Measurements from ENCODE around the gene CAMSAP2.
A peak's percentile ranks its signal among the peaks of the same experiment; 100 is the strongest.

The CAMSAP2 gene

DNA sequence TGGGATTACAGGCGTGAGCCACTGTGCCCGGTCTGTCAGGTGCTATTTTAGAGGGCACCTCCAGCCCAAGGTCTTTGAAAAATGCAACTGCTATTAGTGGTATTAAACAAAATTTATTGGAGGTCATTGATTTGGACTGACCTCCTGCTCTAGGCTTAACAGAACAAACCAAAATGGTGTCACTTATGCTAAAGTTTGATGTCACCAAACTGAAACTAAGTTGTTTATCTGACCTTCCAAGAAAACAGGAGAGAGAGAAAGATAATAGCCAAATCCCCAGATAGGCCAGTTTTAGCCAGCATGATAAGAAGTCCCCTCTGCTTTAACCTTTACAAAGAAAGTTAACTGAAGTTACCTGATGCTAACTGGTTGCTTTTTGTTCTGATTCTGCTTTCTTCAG lies 147.9 kb downstream of the CAMSAP2 start:
- Mint-ChIP-seq H3K27me3 (peaks cover 19% of the 10 kb centered on the region), H3K27ac (no peak overlapping the region), H3K36me3 (ENCODE audit: low read depth) (no peaks in the 10 kb centered on the region), H3K9me3 (no peaks in the 10 kb centered on the region), H3K4me3 (no peak overlapping the region), H3K4me1 (peaks cover 54% of the 10 kb centered on the region)
- ATAC-seq (no peak), DNase-seq (no peak)

DNA sequence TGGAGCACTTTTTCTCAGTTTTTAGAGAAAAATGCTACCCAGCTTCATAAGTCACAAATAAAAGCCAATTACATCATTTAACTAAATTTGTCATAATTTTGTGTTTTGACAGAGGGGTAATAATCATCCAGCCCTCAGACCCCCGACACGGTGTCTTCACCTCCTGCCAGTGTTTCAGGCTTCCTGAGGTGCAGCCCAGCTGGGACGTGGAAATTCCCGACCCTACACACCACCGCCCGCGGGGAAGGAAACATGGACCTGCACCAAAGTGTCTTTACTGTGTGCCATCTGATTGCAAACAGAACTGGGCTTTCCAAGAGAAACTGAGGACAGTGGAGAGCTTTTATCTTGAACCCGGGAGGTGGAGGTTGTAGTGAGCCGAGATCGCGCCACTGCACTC lies 148.3 kb downstream of the CAMSAP2 start:
- ATAC-seq: no peak
- Mint-ChIP-seq H3K27ac (no peak overlapping the region), H3K27me3 (peaks cover 24% of the 10 kb centered on the region), H3K9me3 (no peaks in the 10 kb centered on the region), H3K4me1 (peaks cover 57% of the 10 kb centered on the region), H3K4me3 (no peak overlapping the region), H3K36me3 (ENCODE audit: low read depth) (no peaks in the 10 kb centered on the region)
- no peak for DNase-seq

DNA sequence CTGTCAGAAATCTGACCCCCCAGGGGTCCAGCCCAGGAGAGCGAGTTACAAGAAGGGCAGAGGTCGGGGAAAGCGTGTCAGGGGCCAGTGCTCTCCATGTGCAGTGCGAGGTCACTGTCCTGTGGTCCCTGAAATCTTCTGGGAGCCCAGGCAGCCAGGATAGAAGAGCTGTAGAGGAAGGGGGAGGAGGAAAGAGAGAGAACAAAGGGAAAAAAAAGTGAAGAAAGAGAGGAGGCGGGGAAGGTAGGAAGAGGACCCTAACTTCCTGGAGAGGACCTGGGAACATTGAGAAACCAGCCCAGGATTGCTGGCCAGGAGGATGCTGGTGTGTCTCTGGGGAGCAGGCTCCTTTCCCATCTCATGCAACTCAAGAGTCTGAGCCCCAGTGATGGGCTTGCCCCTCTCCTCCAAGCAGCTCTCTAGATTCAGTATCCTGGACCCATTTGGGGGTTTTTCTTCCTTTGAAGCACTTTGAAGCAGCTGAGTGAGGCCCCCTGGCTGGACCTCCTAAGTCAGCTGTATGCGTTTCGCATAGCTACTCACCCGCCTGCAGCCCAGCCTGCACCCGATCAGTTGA lies 149.2 kb downstream of the CAMSAP2 start:
- Mint-ChIP-seq H3K27me3 (peaks cover 32% of the 10 kb centered on the region), H3K9me3 (no peaks in the 10 kb centered on the region), H3K4me3 (peak overlapping the region; percentile 12), H3K4me1 (peaks cover 62% of the 10 kb centered on the region), H3K36me3 (ENCODE audit: low read depth) (no peaks in the 10 kb centered on the region), H3K27ac (peak overlapping the region; percentile 22)
- no peak for ATAC-seq
- no peak for DNase-seq

DNA sequence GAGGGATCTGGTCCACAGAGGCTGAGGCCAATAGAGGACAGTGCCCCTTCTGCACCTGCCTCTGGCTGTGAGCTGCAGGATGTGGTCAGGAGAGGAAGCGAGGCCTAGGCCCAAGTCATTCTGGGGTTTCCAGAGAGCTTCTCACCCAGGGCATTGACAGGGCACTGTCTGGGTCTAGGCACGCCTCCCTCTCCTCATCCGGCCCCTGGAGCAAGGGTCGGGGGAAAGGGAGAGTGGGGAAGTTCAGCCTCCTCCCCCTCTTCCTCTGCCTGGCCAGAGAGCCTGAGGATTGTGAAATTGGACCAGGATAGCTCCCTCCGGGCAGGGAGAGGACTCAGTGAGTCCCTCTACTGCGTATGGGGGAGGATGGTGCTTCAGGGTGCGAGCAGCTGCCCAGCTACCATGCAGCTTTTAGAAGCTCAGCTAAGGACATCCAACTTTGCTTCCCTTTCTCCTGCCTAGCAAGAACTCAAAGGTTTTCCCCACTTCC lies 149.7 kb downstream of the CAMSAP2 start:
- Mint-ChIP-seq H3K9me3 (no peaks in the 10 kb centered on the region), H3K4me1 (peaks cover 59% of the 10 kb centered on the region), H3K27ac (peak overlapping the region; percentile 22), H3K27me3 (peaks cover 34% of the 10 kb centered on the region), H3K36me3 (ENCODE audit: low read depth) (no peaks in the 10 kb centered on the region), H3K4me3 (peak overlapping the region; percentile 12)
- ATAC-seq (peak; percentile 91), DNase-seq (peak; percentile 64)

DNA sequence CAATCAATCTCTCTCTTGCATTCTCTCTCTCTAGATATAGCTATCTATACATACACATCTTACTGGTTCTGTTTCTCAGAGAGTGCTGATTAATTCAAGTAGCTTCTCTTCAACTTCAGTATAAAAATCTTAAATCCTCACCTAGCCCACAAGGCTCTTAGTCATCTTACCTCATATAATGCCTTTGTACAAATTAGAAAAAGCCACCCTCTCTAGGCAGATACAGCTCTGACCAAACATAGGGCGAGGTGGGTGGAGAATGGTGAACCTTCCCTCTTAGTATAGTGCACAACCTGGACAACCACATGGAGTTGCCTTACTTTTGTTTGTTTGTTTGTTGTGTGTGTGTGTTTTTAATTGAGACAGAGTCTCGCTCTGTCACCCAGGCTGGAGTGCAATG lies 150.9 kb downstream of the CAMSAP2 start:
- H3K4me1 Mint-ChIP-seq: peaks cover 57% of the 10 kb centered on the region
- H3K27ac Mint-ChIP-seq: no peak overlapping the region
- H3K36me3 Mint-ChIP-seq (ENCODE audit: low read depth): no peaks in the 10 kb centered on the region
- peaks cover 43% of the 10 kb centered on the region for H3K27me3 Mint-ChIP-seq
- no peak overlapping the region for H3K4me3 Mint-ChIP-seq
- no peaks in the 10 kb centered on the region for H3K9me3 Mint-ChIP-seq
- DNase-seq: peak; percentile 38
- peak; percentile 89 for ATAC-seq

DNA sequence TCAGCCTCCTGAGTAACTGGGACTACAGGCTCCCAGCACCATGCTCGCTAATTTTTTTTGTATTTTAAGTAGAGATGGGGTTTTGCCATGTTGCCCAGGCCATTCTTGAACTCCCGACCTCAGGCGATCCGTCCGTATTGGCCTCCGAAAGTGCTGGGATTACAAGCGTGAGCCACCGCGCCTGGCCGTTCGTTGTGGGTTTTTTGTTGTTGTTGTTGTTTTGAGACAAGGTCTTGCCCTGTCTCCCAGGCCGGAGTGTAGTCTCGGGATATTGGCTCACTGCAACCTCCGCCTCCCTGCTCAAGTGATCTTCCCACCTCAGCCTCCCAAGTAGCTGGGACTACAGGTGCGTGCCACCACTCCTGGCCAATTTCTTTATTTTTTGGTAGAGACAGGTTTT lies 151.3 kb downstream of the CAMSAP2 start:
- Mint-ChIP-seq H3K36me3 (ENCODE audit: low read depth) (no peaks in the 10 kb centered on the region), H3K27me3 (peaks cover 43% of the 10 kb centered on the region), H3K4me1 (peaks cover 57% of the 10 kb centered on the region), H3K27ac (no peak overlapping the region), H3K9me3 (no peaks in the 10 kb centered on the region), H3K4me3 (no peak overlapping the region)
- DNase-seq: no peak
- ATAC-seq: no peak

DNA sequence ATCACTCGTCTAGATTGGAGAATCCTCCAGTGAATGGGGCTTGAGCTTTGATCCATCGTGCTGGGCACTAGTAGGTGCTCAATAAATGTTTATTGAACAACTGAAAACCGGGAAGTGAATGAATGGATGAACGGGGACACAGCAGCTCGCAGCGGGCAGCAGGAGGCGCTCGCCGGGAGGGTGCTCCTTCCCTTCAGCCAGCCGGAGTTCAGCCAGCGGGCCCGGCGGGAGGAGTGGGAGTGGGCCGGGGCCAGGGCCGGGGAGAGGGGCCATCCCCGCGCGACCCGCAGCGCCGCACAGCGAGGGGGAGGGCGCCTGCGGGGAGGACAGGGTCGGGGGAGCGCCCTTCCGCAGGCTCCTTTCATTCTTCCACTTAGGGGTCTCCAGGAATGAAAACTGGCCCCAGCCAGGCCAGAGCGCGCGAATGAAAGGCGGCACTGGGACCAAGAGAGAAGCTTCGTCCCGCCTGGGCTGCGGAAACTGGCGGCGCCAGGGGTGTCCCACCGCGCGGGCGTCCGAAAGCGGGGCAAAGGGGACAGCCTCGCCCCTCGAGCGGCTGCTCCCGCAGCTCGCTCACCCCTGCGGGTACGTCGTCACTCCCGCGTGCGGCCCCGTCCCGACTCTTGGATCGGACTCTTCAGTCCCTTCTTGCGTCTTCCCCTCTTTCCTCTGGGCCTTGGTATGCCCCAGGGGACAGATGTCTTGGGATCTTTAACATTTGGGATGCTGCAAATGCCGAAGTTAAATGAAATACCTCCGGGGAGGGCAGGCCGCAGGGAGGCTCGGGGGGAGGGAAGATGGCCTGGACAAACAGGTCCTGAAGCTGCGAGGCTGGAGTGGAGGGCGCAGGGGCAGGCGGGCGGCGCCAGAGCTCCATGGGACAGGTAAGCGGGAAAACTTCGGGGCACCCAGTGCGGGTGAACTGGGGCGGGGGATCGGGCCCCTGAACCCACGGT lies 152.4 kb downstream of the CAMSAP2 start:
- H3K27me3 Mint-ChIP-seq: peaks cover 43% of the 10 kb centered on the region
- H3K9me3 Mint-ChIP-seq: no peaks in the 10 kb centered on the region
- no peak overlapping the region for H3K27ac Mint-ChIP-seq
- DNase-seq (peak; percentile 20), ATAC-seq (no peak)
- H3K36me3 Mint-ChIP-seq (ENCODE audit: low read depth): no peaks in the 10 kb centered on the region
- H3K4me1 Mint-ChIP-seq: peaks cover 52% of the 10 kb centered on the region
- peak overlapping the region; percentile 51 for H3K4me3 Mint-ChIP-seq

DNA sequence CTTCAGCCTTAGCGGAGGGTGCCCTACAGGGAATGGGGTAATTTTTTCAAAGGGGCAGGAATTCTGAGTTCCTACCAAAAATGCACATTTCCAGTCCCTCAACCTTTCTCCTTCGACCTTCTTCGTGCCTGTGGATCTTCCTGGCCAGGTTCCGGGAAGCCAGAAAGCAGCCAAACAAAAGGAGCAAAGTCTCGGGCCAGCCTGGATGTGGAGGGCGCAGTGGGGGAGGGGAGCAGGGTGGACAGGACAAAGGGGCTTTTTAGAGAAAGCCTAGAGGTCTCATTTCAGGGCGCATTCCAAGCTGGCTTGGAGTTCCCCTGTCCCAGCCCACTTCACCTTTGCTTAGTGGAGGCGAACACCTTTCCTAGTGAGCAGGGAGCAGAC lies 153.1 kb downstream of the CAMSAP2 start:
- Mint-ChIP-seq H3K9me3 (no peaks in the 10 kb centered on the region), H3K36me3 (ENCODE audit: low read depth) (no peaks in the 10 kb centered on the region), H3K27ac (no peak overlapping the region), H3K4me3 (no peak overlapping the region), H3K27me3 (peaks cover 43% of the 10 kb centered on the region), H3K4me1 (peaks cover 51% of the 10 kb centered on the region)
- ATAC-seq (no peak), DNase-seq (no peak)

DNA sequence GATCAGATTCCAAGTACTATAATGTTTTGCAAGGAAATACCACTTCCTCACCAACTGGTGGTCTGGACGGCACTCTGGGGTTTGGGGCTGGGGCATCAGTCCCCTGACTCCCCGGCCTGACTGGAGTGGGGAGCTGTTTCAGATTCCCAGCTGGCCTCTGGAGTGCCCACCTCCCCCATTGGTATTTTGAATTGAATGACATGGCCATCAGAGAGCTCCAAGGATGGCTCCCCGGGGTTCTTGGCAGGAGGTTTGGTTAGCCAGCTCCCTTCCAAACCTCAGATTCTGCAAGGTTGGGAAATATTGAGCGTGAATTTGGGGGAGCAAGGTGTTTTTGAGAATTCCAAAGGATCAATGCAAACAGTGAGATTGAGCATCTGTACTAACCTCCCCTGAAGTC lies 153.9 kb downstream of the CAMSAP2 start:
- DNase-seq (no peak), ATAC-seq (no peak)
- Mint-ChIP-seq H3K4me1 (peaks cover 46% of the 10 kb centered on the region), H3K36me3 (ENCODE audit: low read depth) (no peaks in the 10 kb centered on the region), H3K4me3 (no peak overlapping the region), H3K27ac (no peak overlapping the region), H3K9me3 (no peaks in the 10 kb centered on the region), H3K27me3 (peaks cover 43% of the 10 kb centered on the region)

DNA sequence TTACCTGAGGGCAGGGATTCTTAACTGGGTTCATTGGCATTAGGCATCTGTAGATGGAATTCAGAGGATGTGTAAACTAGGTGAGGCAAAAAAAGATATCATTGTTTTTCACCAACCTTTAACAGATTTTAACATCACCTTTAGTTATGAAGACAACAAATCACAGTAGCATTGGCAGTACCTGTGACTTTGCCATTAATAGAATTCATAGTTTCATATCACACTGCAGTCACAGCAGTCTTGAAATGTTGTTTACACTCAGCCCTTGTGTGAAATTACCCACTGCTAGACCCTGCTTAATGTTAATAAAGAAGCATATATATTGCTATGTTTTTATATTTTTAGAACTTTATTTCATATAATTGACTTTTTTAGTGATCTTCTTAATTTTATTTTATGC lies 154.3 kb downstream of the CAMSAP2 start:
- Mint-ChIP-seq H3K9me3 (no peaks in the 10 kb centered on the region), H3K36me3 (ENCODE audit: low read depth) (no peaks in the 10 kb centered on the region), H3K27ac (no peak overlapping the region), H3K4me3 (no peak overlapping the region), H3K4me1 (peaks cover 42% of the 10 kb centered on the region), H3K27me3 (peaks cover 46% of the 10 kb centered on the region)
- no peak for ATAC-seq
- DNase-seq: no peak

DNA sequence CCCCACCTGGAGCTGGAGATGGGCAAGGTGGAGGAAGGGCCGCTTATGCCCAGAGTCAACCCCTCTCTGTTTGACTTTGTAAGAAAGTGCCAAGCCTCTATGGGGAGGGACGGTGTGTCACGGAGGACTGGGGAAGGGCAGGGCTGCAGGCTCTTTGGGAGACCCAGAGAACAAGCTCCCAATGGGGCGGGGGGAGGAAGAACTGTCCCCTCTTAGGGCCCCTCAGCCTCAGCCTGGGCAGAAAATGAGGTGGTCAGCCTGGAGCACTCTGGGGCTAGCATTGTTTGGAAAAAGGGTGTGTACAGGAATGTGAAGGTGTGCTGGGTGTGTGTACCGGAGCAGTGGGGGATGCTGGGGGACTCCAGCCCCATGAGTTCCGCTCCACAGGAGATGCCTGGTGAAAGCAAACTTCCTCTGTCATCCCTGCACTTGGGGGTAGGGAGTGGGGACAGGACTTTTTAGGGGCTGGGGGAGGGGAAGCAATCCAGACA lies 154.8 kb downstream of the CAMSAP2 start:
- H3K36me3 Mint-ChIP-seq (ENCODE audit: low read depth): no peaks in the 10 kb centered on the region
- H3K27ac Mint-ChIP-seq: no peak overlapping the region
- no peak for DNase-seq
- H3K27me3 Mint-ChIP-seq: peaks cover 50% of the 10 kb centered on the region
- no peak overlapping the region for H3K4me3 Mint-ChIP-seq
- H3K4me1 Mint-ChIP-seq: peaks cover 37% of the 10 kb centered on the region
- no peak for ATAC-seq
- no peaks in the 10 kb centered on the region for H3K9me3 Mint-ChIP-seq

DNA sequence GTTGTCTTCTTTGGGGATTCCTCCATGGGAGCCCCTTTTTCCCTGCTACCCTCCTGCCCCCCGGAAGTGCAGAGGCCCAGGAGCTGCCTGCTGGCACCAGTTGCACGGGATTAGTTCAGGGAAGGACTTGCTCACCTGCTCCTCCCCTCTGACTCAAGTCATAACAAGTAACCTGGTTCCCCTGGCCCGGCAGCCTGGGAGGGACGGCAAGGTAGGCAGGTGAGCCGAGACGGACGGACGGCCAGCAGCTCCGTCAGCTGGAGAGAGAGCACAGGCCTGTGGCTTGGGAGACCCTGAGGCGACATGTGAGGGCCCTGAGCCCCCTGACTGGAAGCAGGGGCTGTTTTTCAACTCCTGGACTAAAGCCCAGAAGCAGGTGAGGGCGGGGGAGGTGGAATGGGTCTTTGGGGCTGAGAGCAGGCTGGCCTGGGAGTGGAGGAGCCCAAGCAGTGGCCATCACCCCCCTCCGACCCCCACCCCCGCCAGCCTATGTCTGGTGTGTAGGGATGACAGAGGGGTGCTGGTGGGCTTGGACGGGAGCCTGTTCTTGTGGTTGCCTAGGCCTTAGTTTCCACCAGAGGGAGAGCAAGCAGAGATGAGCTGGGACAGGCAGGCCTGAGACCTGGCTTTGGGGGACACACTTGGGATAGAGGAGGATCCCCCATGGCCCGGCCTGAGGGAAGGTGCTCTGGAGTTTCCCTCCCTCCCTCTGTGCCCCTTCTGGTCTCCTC lies 156.2 kb downstream of the CAMSAP2 start, which contains the start of gene INAVA:
TSS of gene INAVA (plus strand) at position 189 of the 731 bp plus-strand sequence. CDS start 3,501 bp downstream, outside the sequence.
- no peak for DNase-seq
- no peaks in the 10 kb centered on the region for H3K36me3 Mint-ChIP-seq (ENCODE audit: low read depth)
- no peaks in the 10 kb centered on the region for H3K9me3 Mint-ChIP-seq
- H3K4me1 Mint-ChIP-seq: peaks cover 22% of the 10 kb centered on the region
- no peak within 1 kb of the TSS for H3K4me3 Mint-ChIP-seq
- no peak for ATAC-seq
- H3K27ac Mint-ChIP-seq: no peak within 1 kb of the TSS
- peaks cover 49% of the 10 kb centered on the region for H3K27me3 Mint-ChIP-seq

DNA sequence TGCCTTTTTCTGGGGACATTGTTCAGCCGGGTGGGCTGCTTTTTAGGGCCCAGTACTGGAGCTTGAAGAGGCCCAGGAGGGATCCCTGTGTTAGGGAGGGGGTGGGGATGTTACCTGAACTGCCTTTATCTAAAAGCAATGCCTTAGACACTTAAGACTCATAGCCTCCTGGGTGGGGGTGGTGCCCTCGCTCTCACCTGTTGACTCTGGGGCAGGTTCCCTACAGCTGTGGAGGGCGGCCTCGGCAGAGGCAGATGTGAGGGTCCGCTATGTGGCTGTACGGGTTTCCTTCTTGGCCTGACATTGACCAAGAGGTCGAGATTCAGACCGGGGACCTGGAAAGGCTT lies 156.7 kb downstream of the CAMSAP2 start:
- H3K9me3 Mint-ChIP-seq: no peaks in the 10 kb centered on the region

DNA sequence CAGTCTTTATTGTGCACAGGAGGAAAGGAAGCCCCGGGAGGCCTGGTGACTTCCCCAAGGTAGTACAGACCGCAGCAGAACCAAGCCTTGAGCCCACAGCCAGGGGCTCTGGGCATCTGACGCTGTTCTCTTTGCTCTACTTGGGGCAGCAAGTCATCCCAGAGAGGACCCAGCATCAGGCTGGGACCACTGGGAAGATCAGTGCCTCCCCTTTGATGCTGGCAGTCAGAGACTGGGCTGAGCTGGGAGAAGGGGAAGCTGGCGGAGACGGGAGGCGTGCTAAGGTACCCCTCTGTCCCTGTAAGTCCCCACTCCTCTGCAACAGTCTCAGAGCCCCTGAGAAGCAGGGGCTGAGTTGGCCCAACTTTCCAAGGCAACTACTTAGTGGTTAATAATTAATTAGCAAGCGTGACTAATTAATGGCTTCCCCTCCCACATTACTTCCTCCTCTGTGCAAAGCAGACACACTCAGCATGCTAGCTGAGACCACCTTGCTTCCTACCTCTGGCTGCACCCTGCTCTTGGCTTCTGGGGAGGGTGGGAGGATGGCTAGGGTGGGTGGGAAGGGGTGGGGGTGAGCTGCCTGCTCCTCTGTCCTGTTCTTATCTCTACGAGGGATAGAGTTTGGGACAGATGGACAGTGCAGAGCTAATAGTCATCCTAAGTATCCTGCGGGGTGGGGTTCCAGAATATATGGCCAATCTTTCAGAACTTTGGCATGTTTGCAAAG lies 157.3 kb downstream of the CAMSAP2 start:
- H3K27ac Mint-ChIP-seq: no peak overlapping the region
- H3K9me3 Mint-ChIP-seq: no peaks in the 10 kb centered on the region
- ATAC-seq (no peak), DNase-seq (no peak)
- no peaks in the 10 kb centered on the region for H3K36me3 Mint-ChIP-seq (ENCODE audit: low read depth)
- H3K27me3 Mint-ChIP-seq: peaks cover 41% of the 10 kb centered on the region
- no peak overlapping the region for H3K4me3 Mint-ChIP-seq
- H3K4me1 Mint-ChIP-seq: peaks cover 12% of the 10 kb centered on the region

More for the DNA sequence above, 156.7 kb downstream of the CAMSAP2 start:
- H3K4me1 Mint-ChIP-seq: peaks cover 17% of the 10 kb centered on the region
- H3K27me3 Mint-ChIP-seq: peaks cover 45% of the 10 kb centered on the region
- DNase-seq (no peak), ATAC-seq (no peak)
- no peak overlapping the region for H3K4me3 Mint-ChIP-seq
- no peaks in the 10 kb centered on the region for H3K36me3 Mint-ChIP-seq (ENCODE audit: low read depth)
- H3K27ac Mint-ChIP-seq: no peak overlapping the region
